ENCODE measurements around the gene MORF4L1. TPM values are rescaled to one million over a fixed set of nuclear protein-coding genes. Genes with fewer than 3 reads are reported as not detected.
"Not testable (repeated sequence)": the region's sequence is repeated elsewhere in the genome, so short reads cannot be mapped to it uniquely, and the experiment has no call there.

The MORF4L1 gene
- total RNA-seq, 1 experiment from 2014 or later: 428 TPM

- no peak for DNase-seq (ENCODE audit: low spot score)
- ChIA-PET POLR2A (ENCODE audit: low non-redundant PET) (interaction anchor here (0.6 kb wide), 1 partner anchor 40 kb away, joined by 7 read pairs; no protein-coding TSS in a partner anchor), CTCF (no interaction called here)
- TF ChIP-seq EZH2 (IDR thresholded peaks at IDR 0.05; ENCODE audit: borderline replicate concordance, low read depth, low read length, poor library complexity, severe bottlenecking) (no peak), CTCF (conservative IDR thresholded peaks at IDR 0.05; ENCODE audit: low read depth, low read length) (no peak)
- Histone ChIP-seq H3K4me1 (ENCODE audit: insufficient read depth, low read length, poor library complexity, severe bottlenecking) (no peaks in the 10 kb centered on the region), H3K36me3 (ENCODE audit: insufficient read depth, low read length, poor library complexity, severe bottlenecking) (no peaks in the 10 kb centered on the region), H3K27ac (ENCODE audit: low read depth, low read length, poor library complexity, severe bottlenecking) (no peak overlapping the region), H3K4me3 (ENCODE audit: low read depth, low read length, poor library complexity, severe bottlenecking) (no peak overlapping the region), H3K27me3 (replicated peaks; ENCODE audit: insufficient read depth, low read depth, low read length, poor library complexity) (no peaks in the 10 kb centered on the region), H3K9me3 (ENCODE audit: low read depth, low read length, poor library complexity, severe bottlenecking) (no peaks in the 10 kb centered on the region)
- intact Hi-C loops (cut with micrococcal nuclease; ENCODE audit: unreplicated experiment): no loop called here
- BruUV-seq (replicated peaks): no TSS peak
Observed at GRCh38 chr15:78837131-78837530, 35.6 kb upstream of the MORF4L1 start.

GRCh38 chr15:78837543-78837942 is 35.1 kb upstream of the MORF4L1 start:
- intact Hi-C loops (cut with micrococcal nuclease; ENCODE audit: unreplicated experiment): no loop called here
- Histone ChIP-seq H3K9me3 (ENCODE audit: low read depth, low read length, poor library complexity, severe bottlenecking) (no peaks in the 10 kb centered on the region), H3K27me3 (replicated peaks; ENCODE audit: insufficient read depth, low read depth, low read length, poor library complexity) (no peaks in the 10 kb centered on the region), H3K27ac (ENCODE audit: low read depth, low read length, poor library complexity, severe bottlenecking) (no peak overlapping the region), H3K4me1 (ENCODE audit: insufficient read depth, low read length, poor library complexity, severe bottlenecking) (no peaks in the 10 kb centered on the region), H3K36me3 (ENCODE audit: insufficient read depth, low read length, poor library complexity, severe bottlenecking) (no peaks in the 10 kb centered on the region), H3K4me3 (ENCODE audit: low read depth, low read length, poor library complexity, severe bottlenecking) (no peak overlapping the region)
- TF ChIP-seq CTCF (conservative IDR thresholded peaks at IDR 0.05; ENCODE audit: low read depth, low read length): no peak
- DNase-seq (ENCODE audit: low spot score): no peak
- BruUV-seq (replicated peaks): no TSS peak
- ChIA-PET CTCF (no interaction called here), POLR2A (ENCODE audit: low non-redundant PET) (interaction anchor here (0.6 kb wide), 1 partner anchor 40 kb away, joined by 7 read pairs; no protein-coding TSS in a partner anchor)

- no peaks in the 10 kb centered on the region for H3K4me1 ChIP-seq (ENCODE audit: insufficient read depth, low read length, poor library complexity, severe bottlenecking)
- no peaks in the 10 kb centered on the region for H3K27me3 ChIP-seq (replicated peaks; ENCODE audit: insufficient read depth, low read depth, low read length, poor library complexity)
- no peak for TF ChIP-seq CTCF (conservative IDR thresholded peaks at IDR 0.05; ENCODE audit: low read depth, low read length)
- no peak for TF ChIP-seq EZH2 (IDR thresholded peaks at IDR 0.05; ENCODE audit: borderline replicate concordance, low read depth, low read length, poor library complexity, severe bottlenecking)
- intact Hi-C loops (cut with micrococcal nuclease; ENCODE audit: unreplicated experiment): no loop called here
- no peak overlapping the region for H3K27ac ChIP-seq (ENCODE audit: low read depth, low read length, poor library complexity, severe bottlenecking)
- POLR2A ChIA-PET (ENCODE audit: low non-redundant PET): no interaction called here
- no peak for DNase-seq (ENCODE audit: low spot score)
- no TSS peak for BruUV-seq (replicated peaks)
- H3K9me3 ChIP-seq (ENCODE audit: low read depth, low read length, poor library complexity, severe bottlenecking): no peaks in the 10 kb centered on the region
- H3K36me3 ChIP-seq (ENCODE audit: insufficient read depth, low read length, poor library complexity, severe bottlenecking): no peaks in the 10 kb centered on the region
- CTCF ChIA-PET: no interaction called here
- H3K4me3 ChIP-seq (ENCODE audit: low read depth, low read length, poor library complexity, severe bottlenecking): no peak overlapping the region
Observed at GRCh38 chr15:78838489-78838888, 34.2 kb upstream of the MORF4L1 start.

GRCh38 chr15:78839151-78839550 is 33.5 kb upstream of the MORF4L1 start:
- H3K4me1 ChIP-seq (ENCODE audit: insufficient read depth, low read length, poor library complexity, severe bottlenecking); H3K27ac ChIP-seq (ENCODE audit: low read depth, low read length, poor library complexity, severe bottlenecking); H3K27me3 ChIP-seq (replicated peaks; ENCODE audit: insufficient read depth, low read depth, low read length, poor library complexity); H3K4me3 ChIP-seq (ENCODE audit: low read depth, low read length, poor library complexity, severe bottlenecking); CTCF ChIA-PET; BruUV-seq (replicated peaks); H3K36me3 ChIP-seq (ENCODE audit: insufficient read depth, low read length, poor library complexity, severe bottlenecking); H3K9me3 ChIP-seq (ENCODE audit: low read depth, low read length, poor library complexity, severe bottlenecking); POLR2A ChIA-PET (ENCODE audit: low non-redundant PET); DNase-seq (ENCODE audit: low spot score); intact Hi-C loops (cut with micrococcal nuclease; ENCODE audit: unreplicated experiment): not testable (repeated sequence)
